Spleen (tissue), 7 donors: ENCODE results near the gene DKK3.

ENCODE experiments used
- POLR2A ChIP-seq, 3 donors: fragments of 450-650 bp; IDR thresholded peaks; one replicate each; pipeline ENCODE4 v1.5.1; 2017; ENCODE audit warnings: antibody characterized with exemption in 3 of 3, mild to moderate bottlenecking in 1 of 3
- POLR2AphosphoS5 ChIP-seq, 3 donors: sonication (generic); formaldehyde crosslinking; IDR thresholded peaks; one replicate each; pipeline ENCODE4 v1.5.1; 2017; ENCODE audit warnings: antibody characterized with exemption in 3 of 3
- TF ChIP-seq, protein P1 (sequence below), 11 experiments: fragments of 200-600 bp in 7 of 11; fragments of 450-650 bp in 4 of 11; sonication (generic) in 4 of 11; IDR thresholded peaks in 8 of 11; conservative IDR thresholded peaks in 3 of 11; 1 replicate in 7 of 11; 2 replicates in 4 of 11; pipeline versions ENCODE4 v1.4.0 to v1.8.0; 2016 to 2021; ENCODE audit warnings: antibody characterized with exemption in 11 of 11, inconsistent platforms in 4 of 11, mild to moderate bottlenecking in 1 of 11
- donor health status: DM: no; HTN: no; CAD: no; lungs with moderate emphysema.
- donor health status: DM: no; HTN: no; CAD: no.
- donor health status: DM: no; HTN: no; CAD: no.

GRCh38 chr11:11970556-11970955, 37.9 kb downstream of the DKK3 start:
- TF ChIP-seq, protein P1, sequence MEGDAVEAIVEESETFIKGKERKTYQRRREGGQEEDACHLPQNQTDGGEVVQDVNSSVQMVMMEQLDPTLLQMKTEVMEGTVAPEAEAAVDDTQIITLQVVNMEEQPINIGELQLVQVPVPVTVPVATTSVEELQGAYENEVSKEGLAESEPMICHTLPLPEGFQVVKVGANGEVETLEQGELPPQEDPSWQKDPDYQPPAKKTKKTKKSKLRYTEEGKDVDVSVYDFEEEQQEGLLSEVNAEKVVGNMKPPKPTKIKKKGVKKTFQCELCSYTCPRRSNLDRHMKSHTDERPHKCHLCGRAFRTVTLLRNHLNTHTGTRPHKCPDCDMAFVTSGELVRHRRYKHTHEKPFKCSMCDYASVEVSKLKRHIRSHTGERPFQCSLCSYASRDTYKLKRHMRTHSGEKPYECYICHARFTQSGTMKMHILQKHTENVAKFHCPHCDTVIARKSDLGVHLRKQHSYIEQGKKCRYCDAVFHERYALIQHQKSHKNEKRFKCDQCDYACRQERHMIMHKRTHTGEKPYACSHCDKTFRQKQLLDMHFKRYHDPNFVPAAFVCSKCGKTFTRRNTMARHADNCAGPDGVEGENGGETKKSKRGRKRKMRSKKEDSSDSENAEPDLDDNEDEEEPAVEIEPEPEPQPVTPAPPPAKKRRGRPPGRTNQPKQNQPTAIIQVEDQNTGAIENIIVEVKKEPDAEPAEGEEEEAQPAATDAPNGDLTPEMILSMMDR (IDR thresholded peaks at IDR 0.05 in 8 of 11, conservative IDR thresholded peaks at IDR 0.05 in 3 of 11) = no peak
- TF ChIP-seq POLR2A (IDR thresholded peaks at IDR 0.05) (no peak), POLR2AphosphoS5 (IDR thresholded peaks at IDR 0.05) (no peak)
